HG03571 (cell line): ENCODE results near the gene KCNJ14.

Source experiments
- ATAC-seq: cut with Tn5 transposase; IDR thresholded peaks from one replicate; pipeline ENCODE4 v1.9.1; 2021; ENCODE audit not compliant: unreplicated experiment

The KCNJ14 gene

DNA sequence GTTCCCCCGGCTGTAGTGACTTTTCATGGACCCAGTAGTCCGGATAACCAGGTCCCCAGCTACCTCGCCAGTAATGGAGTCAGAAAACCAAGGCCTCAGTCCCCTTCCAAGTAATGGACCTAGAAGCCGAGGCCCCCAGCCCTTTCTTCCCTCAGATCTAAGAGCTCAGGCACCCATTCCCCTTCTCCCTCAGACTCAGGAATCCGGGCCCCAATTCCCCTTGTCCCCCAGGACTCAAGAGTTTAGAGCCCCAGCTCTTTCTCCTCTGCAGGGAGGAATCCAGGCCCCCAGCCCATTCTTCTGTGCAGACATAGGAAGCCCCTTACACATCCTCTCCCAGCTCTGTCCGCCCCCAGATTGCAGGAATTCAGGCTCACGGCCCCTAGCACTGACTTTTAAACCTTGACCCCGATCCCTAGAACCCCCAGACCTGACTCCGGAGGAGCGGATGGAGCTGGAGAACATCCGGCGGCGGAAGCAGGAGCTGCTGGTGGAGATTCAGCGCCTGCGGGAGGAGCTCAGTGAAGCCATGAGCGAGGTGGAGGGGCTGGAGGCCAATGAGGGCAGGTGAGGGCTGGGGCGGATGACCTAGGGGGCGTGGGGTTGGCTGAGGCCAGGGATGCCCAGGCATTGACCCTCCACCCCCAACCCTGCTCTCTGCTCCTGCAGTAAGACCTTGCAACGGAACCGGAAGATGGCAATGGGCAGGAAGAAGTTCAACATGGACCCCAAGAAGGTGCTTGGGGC, 14.7 kb downstream of the KCNJ14 start:
- ATAC-seq: no peak

DNA sequence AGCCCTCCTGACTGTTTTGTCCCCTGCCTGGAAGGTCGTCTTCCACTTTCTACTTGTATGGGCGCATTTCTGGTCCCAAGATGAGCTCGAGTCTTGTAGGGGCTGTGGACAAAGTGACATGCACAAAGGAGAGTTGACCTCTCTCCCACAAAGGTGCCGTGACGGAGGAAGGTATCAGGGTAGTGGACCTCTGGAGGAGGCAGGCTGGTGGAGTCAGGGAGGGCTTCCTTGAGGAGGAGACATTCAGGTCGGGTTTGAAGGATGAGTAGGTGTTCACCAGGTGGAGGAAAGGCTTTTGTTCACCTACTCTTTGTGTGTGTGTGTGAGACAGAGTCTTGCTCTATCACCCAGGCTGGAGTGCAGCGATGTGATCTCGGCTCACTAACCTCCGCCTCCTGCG, 15.5 kb downstream of the KCNJ14 start:
- ATAC-seq: no peak

DNA sequence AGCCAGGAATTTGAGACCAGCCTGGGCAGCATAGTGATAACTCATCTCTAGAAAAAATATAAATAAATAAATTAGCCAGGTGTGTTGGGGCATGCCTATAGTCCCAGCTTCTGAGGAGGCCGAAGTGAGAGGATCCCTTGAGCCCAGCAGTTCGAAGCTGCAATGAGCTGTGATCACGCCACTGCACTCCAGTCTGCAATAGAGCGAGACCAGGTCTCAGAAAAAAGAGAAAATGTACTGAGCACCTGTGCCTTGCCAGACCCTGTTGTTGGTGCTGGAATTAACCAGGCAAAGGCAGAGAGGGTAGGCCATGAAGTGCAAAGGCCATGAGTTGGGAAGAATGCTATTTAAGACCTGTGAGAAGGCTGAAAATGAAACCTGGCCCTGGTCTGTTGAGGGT, 16.5 kb downstream of the KCNJ14 start:
- ATAC-seq: no peak

DNA sequence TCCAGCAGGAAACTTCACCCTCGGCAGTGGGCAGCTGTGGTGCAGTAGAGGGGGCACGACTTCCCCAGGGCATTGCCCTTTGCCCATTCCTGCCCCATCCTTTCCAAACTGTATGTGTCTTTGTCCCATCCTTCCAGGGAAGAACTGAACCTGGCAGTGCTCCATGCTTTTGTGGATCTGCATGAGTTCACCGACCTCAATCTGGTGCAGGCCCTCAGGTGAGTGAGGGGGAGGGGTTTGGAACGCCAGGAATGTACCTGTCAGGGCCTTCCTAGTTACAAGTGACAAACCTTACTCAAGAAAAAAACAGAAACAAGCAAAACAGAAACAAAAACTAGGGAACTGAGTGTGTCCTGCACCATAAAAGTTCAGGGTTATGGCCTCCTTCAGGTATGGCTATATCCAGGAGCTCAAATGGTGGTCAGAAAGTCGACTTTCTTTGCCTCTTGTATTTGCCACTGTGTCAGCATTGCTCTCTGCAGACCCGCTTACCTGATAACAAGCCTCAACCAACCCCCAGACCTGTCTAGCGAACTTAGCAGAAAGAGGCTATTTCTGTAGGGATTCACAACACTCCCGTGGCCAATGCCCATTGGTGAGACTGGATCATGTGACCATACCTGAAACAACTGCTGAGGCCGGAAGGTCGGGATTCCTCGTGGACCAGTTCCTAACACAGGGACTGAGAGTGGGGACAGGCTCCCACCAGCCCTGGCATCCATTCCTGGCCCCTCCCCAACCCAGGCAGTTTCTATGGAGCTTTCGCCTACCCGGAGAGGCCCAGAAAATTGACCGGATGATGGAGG, 18.0 kb downstream of the KCNJ14 start:
- no peak for ATAC-seq

DNA sequence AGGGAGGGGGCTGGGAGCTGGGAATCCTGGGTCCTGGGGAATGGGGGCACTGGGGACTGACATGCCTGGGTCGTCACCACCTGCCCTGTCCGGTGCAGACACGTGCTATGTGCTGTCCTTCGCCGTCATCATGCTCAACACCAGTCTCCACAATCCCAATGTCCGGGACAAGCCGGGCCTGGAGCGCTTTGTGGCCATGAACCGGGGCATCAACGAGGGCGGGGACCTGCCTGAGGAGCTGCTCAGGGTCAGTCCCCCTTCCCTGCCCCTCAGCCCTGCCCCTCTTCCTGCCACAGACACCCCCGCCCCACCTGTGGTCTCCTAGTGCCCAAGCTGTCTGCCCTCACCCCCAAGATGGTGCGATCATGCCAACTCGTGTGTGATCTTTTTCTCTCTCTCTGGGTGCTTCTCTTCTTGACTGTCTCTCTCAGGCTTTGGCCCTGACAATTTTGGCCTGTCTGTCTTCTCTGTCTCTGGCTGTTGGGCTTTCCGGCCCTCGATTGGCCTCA, 18.8 kb downstream of the KCNJ14 start:
- ATAC-seq: no peak

DNA sequence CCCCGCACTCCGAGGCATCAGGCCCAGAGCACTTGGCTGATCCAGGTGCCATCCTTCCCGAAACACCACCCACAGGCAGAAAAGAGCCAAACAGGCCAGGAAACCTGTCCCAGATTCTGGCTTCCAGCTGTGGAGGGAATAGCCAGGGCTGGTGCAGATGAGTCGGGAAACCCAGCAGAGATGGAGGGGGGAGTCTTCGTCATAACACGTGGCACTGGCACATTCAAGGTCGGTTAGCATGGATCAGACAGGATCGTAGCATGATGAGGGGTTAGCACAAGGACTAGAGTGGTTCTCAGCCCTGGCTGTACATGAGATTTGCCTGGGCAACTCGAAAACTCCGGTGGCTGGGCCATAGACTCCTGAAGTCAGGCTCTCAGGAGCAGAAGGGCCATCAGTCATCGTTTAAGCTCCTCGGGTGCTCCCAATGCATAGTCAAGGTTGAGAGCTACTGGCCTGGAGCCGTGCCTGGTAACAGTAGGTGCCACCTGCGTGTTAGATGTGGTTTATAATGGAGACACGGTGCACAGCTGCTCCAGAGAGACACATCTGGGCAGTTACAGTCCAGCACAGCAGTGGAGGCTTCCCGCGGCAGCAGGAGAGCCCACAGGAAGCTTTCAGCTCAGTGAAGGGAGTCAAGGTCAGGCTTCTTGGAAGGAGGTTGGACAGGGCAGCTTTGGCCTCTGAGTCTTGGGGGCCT, 20.1 kb downstream of the KCNJ14 start:
- no peak for ATAC-seq

DNA sequence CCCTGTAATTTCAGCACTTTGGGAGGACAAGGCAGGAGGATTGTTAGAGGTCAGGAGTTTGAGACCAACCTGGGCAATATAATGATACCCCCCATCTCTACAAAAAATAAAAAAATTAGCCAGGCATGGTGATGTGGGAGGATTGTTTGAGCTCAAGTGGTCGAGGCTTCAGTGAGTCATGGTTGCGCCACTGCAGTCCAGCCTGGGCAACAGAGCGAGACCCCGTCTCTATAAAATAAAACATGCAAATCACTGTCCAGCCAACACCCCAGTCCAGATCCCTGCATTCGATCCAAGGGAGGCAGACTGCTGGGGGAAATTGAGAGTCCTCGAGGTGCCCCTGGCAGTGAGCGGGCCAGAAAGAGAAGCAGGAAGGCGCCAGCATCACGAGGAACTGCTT, 20.8 kb downstream of the KCNJ14 start:
- ATAC-seq: no peak

DNA sequence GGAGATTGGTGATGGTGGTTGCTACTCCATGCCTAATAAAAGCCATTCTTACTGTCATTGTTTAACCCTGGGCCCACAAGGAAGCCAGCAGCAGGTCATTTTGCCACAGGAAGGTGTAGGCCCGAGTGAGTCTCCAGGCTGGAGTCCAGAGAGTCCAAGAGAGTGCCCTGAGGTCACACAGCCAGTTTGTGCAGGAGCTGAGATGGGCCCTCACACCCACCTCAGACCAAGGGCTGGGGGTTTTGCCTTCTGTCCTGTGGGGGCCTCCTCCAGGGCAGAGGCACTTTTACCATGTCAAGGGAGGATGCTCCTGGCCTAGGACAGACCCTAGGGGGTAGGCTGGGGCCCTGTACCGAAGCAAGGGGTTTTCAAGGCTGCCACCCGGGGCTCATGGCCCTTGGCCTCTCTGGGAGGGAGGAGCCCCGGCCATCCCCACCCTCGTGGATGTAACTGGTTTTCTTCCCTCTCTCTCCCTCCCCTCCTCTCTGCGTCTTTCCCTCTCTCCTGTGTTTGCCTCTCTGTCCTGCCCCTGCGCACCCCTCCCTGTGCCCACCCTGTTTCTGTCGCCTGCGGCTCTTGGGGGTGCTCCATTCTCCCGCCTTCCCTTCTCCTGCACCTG, 21.8 kb downstream of the KCNJ14 start:
- ATAC-seq: no peak

DNA sequence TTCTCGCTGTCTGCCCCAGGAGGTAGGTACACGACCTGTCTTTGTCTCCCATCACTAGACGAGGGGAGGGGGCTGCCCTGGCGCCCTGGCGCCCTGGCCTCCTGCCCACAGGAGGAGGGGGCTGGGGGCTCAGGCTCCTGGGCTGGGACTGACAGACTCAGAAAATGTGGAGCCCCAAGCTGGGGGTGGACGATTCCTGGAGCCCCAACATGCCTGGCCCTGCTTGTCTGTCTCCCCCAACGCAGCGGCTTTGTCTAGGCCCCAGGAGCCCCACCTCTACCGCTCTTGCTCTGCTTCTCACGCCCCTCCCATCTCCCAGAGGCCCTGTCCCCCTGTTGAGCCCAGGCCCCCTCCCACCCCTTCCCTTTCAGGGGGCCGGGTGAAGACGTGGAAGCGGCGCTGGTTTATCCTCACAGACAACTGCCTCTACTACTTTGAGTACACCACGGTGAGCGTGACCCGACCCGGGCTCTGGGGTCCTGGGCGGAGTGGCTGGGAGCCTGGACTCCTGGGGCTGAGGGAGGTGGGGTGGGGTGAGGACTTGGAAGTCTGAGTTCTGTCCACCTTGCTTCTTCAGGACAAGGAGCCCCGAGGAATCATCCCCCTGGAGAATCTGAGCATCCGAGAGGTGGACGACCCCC, 22.4 kb downstream of the KCNJ14 start:
- no peak for ATAC-seq

DNA sequence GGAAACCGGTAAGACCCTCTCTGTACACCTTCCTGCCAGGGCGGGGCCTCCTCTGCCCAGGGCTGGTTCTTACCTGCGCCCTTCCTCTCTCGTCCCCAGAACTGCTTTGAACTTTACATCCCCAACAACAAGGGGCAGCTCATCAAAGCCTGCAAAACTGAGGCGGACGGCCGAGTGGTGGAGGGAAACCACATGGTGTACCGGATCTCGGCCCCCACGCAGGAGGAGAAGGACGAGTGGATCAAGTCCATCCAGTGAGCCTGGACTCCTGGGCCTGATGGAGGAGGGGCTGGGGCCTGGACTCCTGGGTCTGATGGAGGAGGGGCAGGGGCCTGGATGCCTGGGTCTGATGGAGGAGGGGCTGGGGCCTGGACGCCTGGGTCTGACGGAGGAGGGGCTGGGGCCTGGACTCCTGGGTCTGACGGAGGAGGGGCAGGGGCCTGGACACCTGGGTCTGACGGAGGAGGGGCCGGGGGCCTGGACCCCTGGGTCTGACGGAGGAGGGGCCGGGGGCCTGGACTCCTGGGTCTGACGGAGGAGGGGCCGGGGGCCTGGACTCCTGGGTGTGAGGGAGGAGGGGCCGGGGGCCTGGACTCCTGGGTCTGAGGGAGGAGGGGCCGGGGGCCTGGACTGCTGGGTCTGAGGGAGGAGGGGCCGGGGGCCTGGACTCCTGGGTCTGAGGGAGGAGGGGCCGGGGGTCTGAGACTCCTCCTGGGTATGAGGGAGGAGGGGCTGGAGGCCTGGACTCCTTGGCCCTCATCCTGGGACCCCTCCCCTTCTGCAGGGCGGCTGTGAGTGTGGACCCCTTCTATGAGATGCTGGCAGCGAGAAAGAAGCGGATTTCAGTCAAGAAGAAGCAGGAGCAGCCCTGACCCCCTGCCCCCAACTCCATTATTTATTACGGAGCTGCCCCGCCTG, 23.2 kb downstream of the KCNJ14 start:
- no peak for ATAC-seq

DNA sequence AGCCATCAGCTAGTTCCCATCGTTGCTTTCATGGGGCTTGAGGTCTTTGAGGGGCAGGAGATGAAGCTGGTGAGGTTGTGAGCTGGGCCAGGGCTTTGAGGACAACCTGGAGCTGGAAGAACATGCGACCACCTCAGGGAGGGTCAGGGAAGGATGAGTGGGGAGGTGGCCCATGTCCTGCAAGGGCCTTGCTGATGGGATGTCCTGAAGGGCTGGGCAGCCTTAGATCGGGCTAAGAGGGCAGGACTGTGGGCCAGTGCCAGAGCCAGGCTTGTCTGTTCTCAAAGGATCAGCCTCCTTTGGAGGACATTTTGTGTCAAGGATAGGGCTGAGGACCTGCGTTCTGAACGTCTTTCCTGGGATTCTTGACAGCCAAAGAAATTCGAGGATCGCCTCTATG, 24.3 kb downstream of the KCNJ14 start:
- ATAC-seq: no peak

DNA sequence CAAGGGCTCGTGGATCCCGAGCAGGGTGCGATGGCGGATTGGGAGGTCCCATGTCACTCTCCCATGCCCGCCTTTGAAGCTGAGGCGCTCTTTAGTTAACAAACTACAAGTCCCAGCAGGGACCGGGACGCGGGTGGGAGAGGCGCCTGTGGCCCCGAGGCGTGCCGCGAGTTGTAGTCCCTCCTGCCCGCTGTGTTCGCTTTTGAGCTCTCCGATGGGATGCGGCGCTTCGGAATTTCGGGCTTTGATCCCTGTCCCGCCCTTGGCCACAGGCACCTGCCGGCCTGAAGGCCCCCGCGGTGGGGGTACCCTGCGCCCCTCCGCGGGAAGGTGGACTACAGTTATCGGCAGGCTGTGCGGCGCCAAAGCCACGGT, 24.8 kb downstream of the KCNJ14 start:
- ATAC-seq: no peak

DNA sequence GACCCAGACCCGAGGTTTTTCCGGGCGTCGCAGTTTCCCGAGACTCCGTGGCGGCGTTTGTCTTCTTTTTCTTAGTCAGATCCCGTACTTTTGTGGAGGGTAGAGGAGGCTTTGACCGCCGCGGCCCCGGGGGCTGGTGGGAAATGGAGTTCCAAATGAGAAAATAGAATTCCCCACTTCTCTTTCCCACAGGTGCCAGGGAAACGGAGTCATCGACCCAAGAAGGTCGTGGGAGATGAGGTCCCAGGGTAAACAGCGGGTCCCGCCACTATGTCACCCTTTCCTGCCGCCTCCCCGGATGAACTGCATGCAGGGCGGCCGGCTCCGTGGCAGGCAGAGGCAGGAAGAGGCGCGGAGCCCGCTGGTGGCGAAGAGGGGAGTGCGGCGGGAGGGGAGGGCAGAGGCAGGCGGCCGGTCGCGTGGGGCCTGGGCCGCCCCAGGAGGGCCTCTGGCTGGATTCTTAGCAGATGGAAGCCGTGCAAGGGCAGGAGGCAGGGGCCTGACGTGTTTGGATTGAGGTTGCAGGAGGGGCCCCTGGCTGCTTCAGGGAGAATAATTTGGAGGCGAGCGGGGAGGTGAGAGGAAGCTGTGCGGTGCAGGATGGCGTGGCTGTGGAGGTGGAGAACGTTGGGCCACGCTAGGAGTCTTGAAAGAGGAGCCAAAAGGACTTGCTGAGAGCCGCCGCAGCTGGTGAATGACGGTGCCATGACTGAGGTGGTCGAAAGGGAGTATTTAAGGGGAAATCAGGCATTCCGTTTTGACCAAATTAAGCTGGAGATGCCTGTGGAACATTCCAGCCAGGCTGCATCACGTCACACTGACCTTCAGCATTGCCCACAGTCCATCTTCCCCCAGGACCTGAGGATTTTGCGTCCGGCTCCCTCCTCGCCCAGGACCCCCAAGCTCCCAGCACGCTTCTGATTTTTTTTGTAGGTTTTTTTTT, 25.5 kb downstream of the KCNJ14 start:
- no peak for ATAC-seq

DNA sequence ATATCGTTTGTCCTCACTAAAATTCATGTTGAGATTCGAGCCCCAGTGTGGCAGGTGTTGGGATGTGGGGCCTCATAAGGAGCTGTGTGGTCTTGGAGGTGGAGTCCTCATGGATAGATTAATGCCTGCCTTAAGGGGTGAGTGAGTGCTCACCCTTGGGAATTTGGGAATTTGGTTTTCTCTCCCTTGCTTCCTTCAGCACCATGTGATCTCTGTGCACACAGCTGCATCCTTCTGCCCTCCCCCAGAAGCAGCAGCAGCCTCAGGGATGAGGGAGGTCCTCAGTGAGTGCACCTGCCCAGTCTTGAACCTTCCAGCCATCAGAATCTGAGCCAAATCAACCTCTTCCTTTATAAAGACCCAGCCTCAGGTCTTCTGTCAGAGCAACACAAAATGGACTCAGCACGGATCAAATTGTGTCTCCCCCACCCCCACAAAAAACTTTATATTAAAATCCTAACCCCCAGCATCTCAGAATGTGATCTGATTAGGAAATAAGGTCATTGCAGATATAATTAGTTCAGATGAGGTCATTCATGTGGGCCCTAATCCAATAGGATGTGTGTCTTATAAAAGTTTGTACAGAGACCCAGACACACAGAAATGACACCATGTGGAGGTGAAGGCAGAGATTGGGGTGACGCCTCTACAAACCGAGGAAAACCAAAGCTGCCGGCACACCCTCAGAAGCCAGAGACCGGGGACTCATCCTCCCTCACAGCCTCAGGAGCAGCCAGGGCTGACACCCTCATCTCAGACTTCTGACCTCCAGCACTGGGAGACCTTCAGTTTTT, 26.7 kb downstream of the KCNJ14 start:
- ATAC-seq: no peak

DNA sequence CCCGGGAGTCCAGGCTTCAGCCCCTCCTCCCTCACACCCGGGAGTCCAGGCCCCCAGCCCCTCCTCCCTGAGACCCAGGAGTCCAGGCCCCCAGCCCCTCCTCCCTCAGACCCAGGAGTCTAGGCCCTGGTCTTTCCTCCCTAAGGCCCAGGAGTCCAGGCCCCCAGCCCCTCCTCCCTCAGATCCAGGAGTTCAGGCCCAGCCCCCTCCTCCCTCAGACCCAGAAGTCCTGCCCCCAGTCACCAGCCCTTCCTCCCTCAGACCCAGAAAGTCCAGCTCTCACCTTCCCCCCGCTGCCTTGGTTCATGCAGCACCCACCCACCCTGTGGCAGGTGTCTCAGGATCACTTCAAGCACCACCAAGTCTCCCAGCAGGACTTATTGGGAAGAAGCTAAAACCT, 27.9 kb downstream of the KCNJ14 start:
- no peak for ATAC-seq

DNA sequence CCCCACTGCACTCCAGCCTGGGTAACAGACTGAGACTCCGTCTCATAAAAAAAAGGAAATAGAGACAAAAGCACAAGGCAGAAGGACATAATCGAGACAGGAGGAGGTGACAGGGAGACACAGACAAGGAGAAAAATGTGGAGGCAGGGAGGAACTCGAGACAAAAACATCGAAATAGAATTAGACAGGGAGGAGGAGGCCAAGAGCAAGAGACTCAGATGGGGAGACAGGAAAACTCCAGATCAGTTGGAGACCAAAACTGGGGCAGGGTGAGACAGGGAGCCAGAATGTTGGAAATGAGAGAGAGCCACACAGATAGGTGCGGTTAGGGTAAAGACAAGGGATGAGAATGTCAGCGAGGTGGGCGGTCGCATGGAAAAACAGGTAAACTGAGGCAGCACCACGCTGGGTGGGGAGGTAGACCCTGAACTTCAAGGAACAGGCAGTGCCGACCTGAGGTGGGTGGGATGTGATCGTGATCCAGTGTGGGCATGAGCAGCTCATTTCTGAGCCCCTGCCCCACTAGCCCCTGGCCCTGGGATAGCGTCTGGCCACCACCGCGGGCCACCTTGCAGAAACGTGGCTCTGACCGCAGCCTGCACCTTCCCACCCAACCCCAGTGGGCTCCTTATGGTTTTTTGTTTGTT, 29.0 kb downstream of the KCNJ14 start:
- ATAC-seq: no peak

DNA sequence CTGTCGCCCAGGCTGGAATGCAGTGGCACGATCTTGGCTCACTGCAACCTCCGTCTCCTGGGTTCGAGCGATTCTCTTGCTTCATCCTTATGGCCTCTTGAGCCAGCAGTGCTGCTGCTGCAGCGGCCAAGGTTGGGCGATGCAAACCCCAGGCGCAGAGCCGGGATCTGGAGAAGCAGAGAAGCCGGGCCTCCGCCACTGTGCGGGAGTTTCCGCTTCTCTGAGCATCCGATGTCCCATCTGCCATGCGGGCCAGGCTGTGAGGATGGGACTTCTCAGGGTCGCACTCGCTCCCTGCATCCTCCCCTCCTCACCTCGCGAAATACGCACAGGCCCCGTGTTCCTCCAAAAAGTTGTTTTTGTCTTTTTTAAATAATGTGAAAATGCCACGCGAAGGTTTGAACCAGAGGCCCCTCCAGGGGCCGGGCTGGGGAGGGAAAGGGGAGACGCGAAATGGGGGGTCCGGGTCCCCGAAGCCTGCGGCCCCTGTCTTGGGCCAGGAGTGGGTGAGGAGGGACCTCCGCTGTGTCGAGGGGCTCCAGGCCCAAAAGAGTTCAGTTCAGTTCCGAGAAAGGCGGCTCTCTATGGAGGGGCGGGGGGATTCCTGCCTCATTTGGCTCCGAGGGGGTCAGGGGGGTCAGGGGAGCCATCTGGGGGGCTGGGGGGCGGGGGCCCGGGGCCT, 29.7 kb downstream of the KCNJ14 start:
- ATAC-seq: no peak
